IPS-18c (cell line): Measurements from ENCODE around the gene SSH2.
"Not testable (repeated sequence)": the region's sequence is repeated elsewhere in the genome, so short reads cannot be mapped to it uniquely, and the experiment has no call there.

Source experiments
- H3K4me3 ChIP-seq: 2 replicates; pipeline ENCODE4 v1.7.0; 2013; ENCODE audit warnings: low read depth, mild to moderate bottlenecking, low read length, moderate library complexity; ENCODE audit not compliant: insufficient read depth
- H3K9me3 ChIP-seq: one replicate; pipeline ENCODE4 v1.6.1; 2013; ENCODE audit warnings: mild to moderate bottlenecking, low read length, moderate library complexity; ENCODE audit not compliant: control insufficient read depth, insufficient read depth

Gene SSH2

GRCh38 chr17:29693751-29694150 is 236.3 kb downstream of the SSH2 start:
- no peak overlapping the region for H3K4me3 ChIP-seq
- no peaks in the 10 kb centered on the region for H3K9me3 ChIP-seq

- H3K9me3 ChIP-seq, result no peaks in the 10 kb centered on the region
- H3K4me3 ChIP-seq, result no peak overlapping the region
Measured at GRCh38 chr17:29687596-29687995, 242.4 kb downstream of the SSH2 start.

- no peaks in the 10 kb centered on the region for H3K9me3 ChIP-seq
- no peak overlapping the region for H3K4me3 ChIP-seq
Measured at GRCh38 chr17:29686993-29687590, 242.9 kb downstream of the SSH2 start.

GRCh38 chr17:29683481-29683880 is 246.5 kb downstream of the SSH2 start:
- H3K9me3 ChIP-seq, result no peaks in the 10 kb centered on the region
- H3K4me3 ChIP-seq, result no peak overlapping the region

- no peak overlapping the region for H3K4me3 ChIP-seq
Measured at GRCh38 chr17:29682987-29683386, 247.0 kb downstream of the SSH2 start.

GRCh38 chr17:29682054-29682453 is 248.0 kb downstream of the SSH2 start:
- H3K9me3 ChIP-seq, result no peaks in the 10 kb centered on the region
- no peak overlapping the region for H3K4me3 ChIP-seq

More at GRCh38 chr17:29682987-29683386, 247.0 kb downstream of the SSH2 start:
- no peaks in the 10 kb centered on the region for H3K9me3 ChIP-seq

GRCh38 chr17:29677824-29678223 is 252.2 kb downstream of the SSH2 start:
- Histone ChIP-seq H3K4me3 (no peak overlapping the region), H3K9me3 (no peaks in the 10 kb centered on the region)

- no peaks in the 10 kb centered on the region for H3K9me3 ChIP-seq
- H3K4me3 ChIP-seq, result no peak overlapping the region
Measured at GRCh38 chr17:29677221-29677791, 252.7 kb downstream of the SSH2 start.

- H3K9me3 ChIP-seq, H3K4me3 ChIP-seq: not testable (repeated sequence)
Measured at GRCh38 chr17:29675961-29676360, 254.1 kb downstream of the SSH2 start.

- H3K9me3 ChIP-seq, result no peaks in the 10 kb centered on the region
- no peak overlapping the region for H3K4me3 ChIP-seq
Measured at GRCh38 chr17:29674281-29674680, 255.7 kb downstream of the SSH2 start.

- Histone ChIP-seq H3K9me3 (no peaks in the 10 kb centered on the region), H3K4me3 (no peak overlapping the region)
Measured at GRCh38 chr17:29671661-29672060, 258.4 kb downstream of the SSH2 start.

- no peaks in the 10 kb centered on the region for H3K9me3 ChIP-seq
- H3K4me3 ChIP-seq, result no peak overlapping the region
Measured at GRCh38 chr17:29669266-29669665, 260.8 kb downstream of the SSH2 start.

- no peak overlapping the region for H3K4me3 ChIP-seq
- no peaks in the 10 kb centered on the region for H3K9me3 ChIP-seq
Measured at GRCh38 chr17:29667969-29668368, 262.1 kb downstream of the SSH2 start.

GRCh38 chr17:29665481-29665810 is 264.6 kb downstream of the SSH2 start:
- no peak overlapping the region for H3K4me3 ChIP-seq
- no peaks in the 10 kb centered on the region for H3K9me3 ChIP-seq

GRCh38 chr17:29664743-29665480 is 265.1 kb downstream of the SSH2 start:
- Histone ChIP-seq H3K4me3 (no peak overlapping the region), H3K9me3 (no peaks in the 10 kb centered on the region)

- Histone ChIP-seq H3K4me3 (no peak overlapping the region), H3K9me3 (no peaks in the 10 kb centered on the region)
Measured at GRCh38 chr17:29663155-29663554, 266.9 kb downstream of the SSH2 start.

- H3K4me3 ChIP-seq, result no peak overlapping the region
- no peaks in the 10 kb centered on the region for H3K9me3 ChIP-seq
Measured at GRCh38 chr17:29661213-29661612, 268.8 kb downstream of the SSH2 start.

- H3K9me3 ChIP-seq, result no peaks in the 10 kb centered on the region
Measured at GRCh38 chr17:29659155-29659554, 270.9 kb downstream of the SSH2 start.

More at GRCh38 chr17:29659155-29659554, 270.9 kb downstream of the SSH2 start:
- no peak overlapping the region for H3K4me3 ChIP-seq
